ENCODE measurements around the gene FGF4.

Gene FGF4

GRCh38 chr11:69775163-69775755, at the start of gene FGF4:
Gene FGF4 (minus strand): TSS chr11:69775341. CDS start chr11:69775084, 257 bp downstream.
- DNase-seq = no peak

GRCh38 chr11:69823641-69824265, 48.6 kb upstream of the FGF4 start:
- DNase-seq = no peak

GRCh38 chr11:69822676-69823494, 47.7 kb upstream of the FGF4 start:
- no peak for DNase-seq

- no peak for DNase-seq
Measured at GRCh38 chr11:69821511-69822040, 46.4 kb upstream of the FGF4 start.

GRCh38 chr11:69820441-69820840, 45.3 kb upstream of the FGF4 start:
- no peak for DNase-seq

- DNase-seq = no peak
Measured at GRCh38 chr11:69819541-69820070, 44.5 kb upstream of the FGF4 start.

- DNase-seq = no peak
Measured at GRCh38 chr11:69818603-69819441, 43.7 kb upstream of the FGF4 start, which contains the start of gene FGF3. Gene FGF3 (minus strand): TSS chr11:69819416. CDS start chr11:69818933, 483 bp downstream.

- no peak for DNase-seq
Measured at GRCh38 chr11:69818231-69818602, 43.1 kb upstream of the FGF4 start.

GRCh38 chr11:69817265-69818230, 42.4 kb upstream of the FGF4 start:
- no peak for DNase-seq

- no peak for DNase-seq
Measured at GRCh38 chr11:69816671-69817070, 41.5 kb upstream of the FGF4 start.

- DNase-seq = no peak
Measured at GRCh38 chr11:69815973-69816372, 40.8 kb upstream of the FGF4 start.

- no peak for DNase-seq
Measured at GRCh38 chr11:69814902-69815301, 39.8 kb upstream of the FGF4 start.

- no peak for DNase-seq
Measured at GRCh38 chr11:69814411-69814810, 39.3 kb upstream of the FGF4 start.

- DNase-seq = no peak
Measured at GRCh38 chr11:69813839-69814238, 38.7 kb upstream of the FGF4 start.

GRCh38 chr11:69812946-69813345, 37.8 kb upstream of the FGF4 start:
- no peak for DNase-seq

- DNase-seq = no peak
Measured at GRCh38 chr11:69812256-69812655, 37.1 kb upstream of the FGF4 start.

GRCh38 chr11:69811431-69811830, 36.3 kb upstream of the FGF4 start:
- no peak for DNase-seq

GRCh38 chr11:69810289-69811118, 35.4 kb upstream of the FGF4 start:
- no peak for DNase-seq

- no peak for DNase-seq
Measured at GRCh38 chr11:69808667-69809086, 33.5 kb upstream of the FGF4 start.

GRCh38 chr11:69807106-69807815, 32.1 kb upstream of the FGF4 start:
- DNase-seq = no peak
